Measurements from ENCODE around the gene DCAF6.

DNA sequence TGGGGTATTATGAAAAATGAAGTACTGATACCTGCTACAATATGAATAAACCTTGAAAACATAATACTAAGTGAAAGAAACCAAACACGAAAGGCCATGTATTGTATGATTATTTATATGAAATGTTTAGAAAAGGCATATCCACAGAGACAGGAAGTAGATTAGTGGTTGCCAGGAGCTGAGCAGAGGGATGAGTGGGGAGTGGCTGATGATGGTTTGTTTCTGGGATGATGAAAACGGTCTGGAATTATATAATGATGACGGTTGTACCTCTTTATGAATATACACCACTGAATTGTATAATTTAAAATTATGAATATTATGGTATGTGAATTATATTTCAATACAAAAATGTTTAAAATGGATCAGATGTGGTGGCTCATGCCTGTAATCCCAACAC, 64.2 kb downstream of the DCAF6 start:
- TF ChIP-seq CTCF (IDR thresholded peaks at IDR 0.05) (no peak), EP300 (IDR thresholded peaks at IDR 0.05) (no peak)
